Mesendoderm (in vitro differentiated cells): ENCODE results near the gene SYT1.
A peak's percentile ranks its signal among the peaks of the same experiment; 100 is the strongest.

Source experiments
- DNase-seq: peaks from one replicate; pipeline ENCODE4 v3.0.0; 2013
- H2AK5ac ChIP-seq: 2 replicates; pipeline ENCODE4 v1.6.1; 2013; ENCODE audit warnings: low read length, inconsistent platforms
- H2BK120ac ChIP-seq: 2 replicates; pipeline ENCODE4 v1.6.1; 2013; ENCODE audit warnings: low read depth, mild to moderate bottlenecking, low read length, moderate library complexity, mixed read lengths
- H2BK15ac ChIP-seq: replicated peaks from 2 replicates; pipeline ENCODE4 v1.6.1; 2013; ENCODE audit warnings: low read depth, mild to moderate bottlenecking, moderate library complexity
- H2BK5ac ChIP-seq: 2 replicates; pipeline ENCODE4 v1.6.1; 2013; ENCODE audit warnings: low read length, inconsistent platforms
- H3K18ac ChIP-seq: 2 replicates; pipeline ENCODE4 v1.6.1; 2013; ENCODE audit warnings: mild to moderate bottlenecking, low read length, mixed read lengths
- H3K23ac ChIP-seq: one replicate; pipeline ENCODE4 v1.6.1; 2013; ENCODE audit warnings: low read length
- H3K27ac ChIP-seq: 2 replicates; pipeline ENCODE4 v1.5.1; 2013; ENCODE audit warnings: low read depth, mild to moderate bottlenecking, inconsistent platforms, low read length, moderate library complexity
- H3K27me3 ChIP-seq: 2 replicates; pipeline ENCODE4 v1.6.1; 2013; ENCODE audit warnings: low read length, control low read depth, mild to moderate bottlenecking, inconsistent platforms; ENCODE audit not compliant: insufficient read depth, poor library complexity
- H3K36me3 ChIP-seq: 2 replicates; pipeline ENCODE4 v1.6.1; 2013; ENCODE audit warnings: low read length, inconsistent platforms; ENCODE audit not compliant: control insufficient read depth, insufficient read depth
- H3K4ac ChIP-seq: one replicate; pipeline ENCODE4 v1.6.1; 2013; ENCODE audit warnings: low read depth, mild to moderate bottlenecking, low read length, moderate library complexity
- H3K4me1 ChIP-seq: 2 replicates; pipeline ENCODE4 v1.6.1; 2013; ENCODE audit warnings: low read depth, low read length, inconsistent platforms; ENCODE audit not compliant: control insufficient read depth
- H3K4me2 ChIP-seq: 2 replicates; pipeline ENCODE4 v1.6.1; 2013; ENCODE audit warnings: low read length
- H3K4me3 ChIP-seq: 2 replicates; pipeline ENCODE4 v1.5.1; 2013; ENCODE audit warnings: mild to moderate bottlenecking, low read length
- H3K56ac ChIP-seq: one replicate; pipeline ENCODE4 v1.6.1; 2013; ENCODE audit warnings: low read length
- H3K79me1 ChIP-seq: 2 replicates; pipeline ENCODE4 v1.6.1; 2013; ENCODE audit warnings: low read length, inconsistent platforms
- H3K79me2 ChIP-seq: 2 replicates; pipeline ENCODE4 v1.6.1; 2013; ENCODE audit warnings: mild to moderate bottlenecking, low read length; ENCODE audit not compliant: control insufficient read depth, insufficient read depth
- H3K9ac ChIP-seq: 2 replicates; pipeline ENCODE4 v1.6.1; 2013; ENCODE audit warnings: low read length, inconsistent platforms
- H4K5ac ChIP-seq: one replicate; pipeline ENCODE4 v1.6.1; 2013; ENCODE audit warnings: low read length
- H4K8ac ChIP-seq: one replicate; pipeline ENCODE4 v1.6.1; 2013; ENCODE audit warnings: low read depth, mild to moderate bottlenecking, control low read depth, low read length, moderate library complexity
- WGBS: extraction: QIAGEN DNeasy Blood & Tissue Kit; methylation state at CpG from one replicate; pipeline ENCODE4 v1.1.7; 2013; ENCODE audit warnings: low lambda C conversion rate, missing lambda C conversion rate; ENCODE audit not compliant: insufficient coverage; ENCODE audit errors: extremely low coverage; 5-methylcytosine and 5-hydroxymethylcytosine counted together

SYT1 gene

DNA sequence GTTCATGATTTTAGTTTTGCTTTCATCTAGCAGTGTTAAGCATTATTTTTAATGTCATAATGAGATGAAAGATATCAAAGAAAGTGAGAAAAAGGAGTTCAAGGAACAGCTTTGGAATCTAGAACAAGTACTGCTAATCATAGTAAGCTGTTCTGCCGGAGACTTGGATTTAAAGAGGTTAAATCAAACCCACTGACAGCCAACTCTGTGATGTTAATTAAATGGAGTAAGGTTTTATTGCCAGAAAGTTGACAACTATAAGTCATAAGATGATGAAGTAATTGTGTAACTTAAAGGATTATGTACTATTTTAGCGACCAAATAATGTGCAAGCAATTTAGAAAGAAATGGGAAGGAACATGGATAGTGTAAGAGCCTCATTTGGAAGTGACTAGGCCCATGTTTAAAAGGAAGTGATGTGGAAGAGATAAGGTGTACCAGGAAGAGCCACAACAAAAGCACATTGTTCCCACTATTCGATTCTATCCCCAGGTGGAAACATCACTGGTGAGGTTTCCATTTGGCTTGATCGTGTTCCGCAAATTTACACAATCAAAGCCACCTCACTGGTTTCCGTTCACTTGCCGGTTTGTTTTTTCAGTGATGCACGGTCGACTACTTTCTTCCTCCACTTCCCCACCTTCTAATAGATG, 437.7 kb downstream of the SYT1 start:
- no peak overlapping the region for H2BK5ac ChIP-seq
- no peak overlapping the region for H3K9ac ChIP-seq
- H3K4ac ChIP-seq, result no peak overlapping the region
- no peaks in the 10 kb centered on the region for H3K27me3 ChIP-seq
- no peaks in the 10 kb centered on the region for H3K36me3 ChIP-seq
- H4K8ac ChIP-seq, result no peak overlapping the region
- no peak for DNase-seq
- H2BK15ac ChIP-seq, result no peak overlapping the region
- H3K4me2 ChIP-seq, result no peak overlapping the region
- H3K23ac ChIP-seq, result no peak overlapping the region
- no peaks in the 10 kb centered on the region for H3K79me1 ChIP-seq
- no peak overlapping the region for H2BK120ac ChIP-seq
- no peak overlapping the region for H3K18ac ChIP-seq
- H3K79me2 ChIP-seq, result no peaks in the 10 kb centered on the region
- no peak overlapping the region for H3K56ac ChIP-seq
- H4K5ac ChIP-seq, result no peak overlapping the region
- H3K4me3 ChIP-seq, result no peak overlapping the region
- WGBS, result no CpG with 5 or more reads among the region's 9 CpGs
- no peak overlapping the region for H2AK5ac ChIP-seq
- no peaks in the 10 kb centered on the region for H3K4me1 ChIP-seq
- H3K27ac ChIP-seq, result no peak overlapping the region

DNA sequence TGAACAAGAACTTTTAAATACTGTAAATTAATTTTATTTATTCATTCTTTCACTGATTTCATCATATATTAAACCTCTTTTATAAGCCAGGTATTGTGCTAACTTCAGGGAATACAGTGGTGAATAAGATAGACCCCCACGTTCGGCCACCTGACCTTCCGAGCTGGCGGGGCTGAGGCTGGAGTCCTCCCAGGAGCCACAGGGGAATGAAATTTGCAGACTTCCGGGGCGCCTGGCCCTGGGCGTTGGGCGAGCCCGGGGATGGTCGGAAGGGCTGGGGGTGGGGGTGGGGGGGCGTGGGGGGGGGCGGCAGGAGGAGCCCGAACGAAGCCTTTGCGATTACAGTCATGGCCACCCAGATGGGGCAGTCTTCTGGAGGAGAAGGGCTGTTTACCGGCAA, 442.8 kb downstream of the SYT1 start:
- Histone ChIP-seq H3K27me3 (no peaks in the 10 kb centered on the region), H2BK5ac (no peak overlapping the region), H3K4me3 (no peak overlapping the region), H3K27ac (no peak overlapping the region), H3K9ac (no peak overlapping the region), H2BK120ac (no peak overlapping the region), H2AK5ac (no peak overlapping the region), H3K18ac (no peak overlapping the region), H3K56ac (no peak overlapping the region), H3K4me2 (no peak overlapping the region), H3K4ac (no peak overlapping the region), H3K79me1 (no peaks in the 10 kb centered on the region), H3K23ac (no peak overlapping the region), H3K36me3 (no peaks in the 10 kb centered on the region), H4K8ac (no peak overlapping the region), H3K4me1 (no peaks in the 10 kb centered on the region), H3K79me2 (no peaks in the 10 kb centered on the region), H4K5ac (no peak overlapping the region), H2BK15ac (no peak overlapping the region)
- no peak for DNase-seq
- WGBS, result no CpG with 5 or more reads among the region's 16 CpGs

DNA sequence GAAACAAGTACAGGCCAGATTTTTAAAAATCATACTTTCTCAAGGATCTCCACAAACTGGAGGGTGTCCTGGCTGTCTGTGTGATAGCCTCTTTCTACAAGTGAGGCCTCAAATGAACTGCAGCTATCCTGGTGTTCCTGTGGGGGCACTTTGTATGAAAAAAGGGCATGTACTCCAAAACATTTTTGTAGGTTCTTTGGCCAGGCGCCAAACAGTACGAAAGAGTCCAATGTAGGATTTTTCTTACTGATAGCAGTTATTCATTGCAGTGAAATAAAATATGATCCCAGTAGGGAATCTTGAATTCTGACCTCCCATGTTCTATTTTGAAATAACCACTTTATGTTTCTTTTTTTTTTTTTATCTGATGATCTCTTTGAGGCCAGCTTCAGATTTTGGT, 444.5 kb downstream of the SYT1 start:
- Histone ChIP-seq H2BK15ac (no peak overlapping the region), H3K27ac (no peak overlapping the region), H4K5ac (no peak overlapping the region), H4K8ac (no peak overlapping the region), H3K79me1 (no peaks in the 10 kb centered on the region), H3K23ac (no peak overlapping the region), H2BK120ac (no peak overlapping the region), H3K4ac (no peak overlapping the region), H3K4me2 (no peak overlapping the region), H2AK5ac (no peak overlapping the region), H3K18ac (no peak overlapping the region), H3K9ac (no peak overlapping the region), H3K36me3 (no peaks in the 10 kb centered on the region), H3K4me3 (no peak overlapping the region), H3K56ac (no peak overlapping the region), H3K79me2 (no peaks in the 10 kb centered on the region), H3K4me1 (no peaks in the 10 kb centered on the region), H3K27me3 (no peaks in the 10 kb centered on the region), H2BK5ac (no peak overlapping the region)
- WGBS, result no CpG with 5 or more reads among the region's 2 CpGs
- DNase-seq, result no peak

DNA sequence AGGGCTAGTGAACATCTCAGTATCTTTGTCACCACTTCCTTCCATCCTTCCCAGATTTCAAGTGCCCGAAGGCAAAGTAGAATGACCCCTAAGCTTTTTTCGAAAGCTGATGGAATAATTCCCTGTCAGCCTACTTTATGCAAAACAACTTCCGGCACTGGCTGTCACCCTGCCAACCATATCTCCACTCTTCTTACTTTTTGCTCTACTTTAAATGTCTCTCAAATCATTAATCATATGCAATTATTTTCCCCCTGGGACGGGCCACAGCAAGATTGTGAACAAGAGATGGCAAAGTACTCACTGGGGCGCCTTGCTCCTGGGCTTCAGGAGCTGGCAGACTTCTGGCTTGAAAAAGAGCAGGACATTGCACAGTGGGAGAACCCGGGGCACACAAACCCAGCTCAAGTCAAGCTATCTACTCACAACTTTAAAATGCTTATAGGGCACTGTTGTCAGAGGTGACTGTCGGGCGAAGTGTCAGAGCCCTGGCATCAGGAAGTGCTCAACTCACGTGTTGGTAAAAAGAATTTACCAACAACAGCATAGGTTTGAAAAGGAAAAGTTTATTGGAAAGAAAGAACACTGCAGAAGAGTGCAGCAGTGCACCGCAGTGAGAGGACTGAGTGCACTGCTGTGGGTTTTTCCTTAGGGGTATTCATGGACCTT, 452.7 kb downstream of the SYT1 start:
- Histone ChIP-seq H3K23ac (no peak overlapping the region), H3K79me2 (no peaks in the 10 kb centered on the region), H2BK120ac (no peak overlapping the region), H4K5ac (no peak overlapping the region), H3K9ac (no peak overlapping the region), H4K8ac (no peak overlapping the region), H3K18ac (no peak overlapping the region), H3K4me1 (no peaks in the 10 kb centered on the region), H2BK15ac (no peak overlapping the region), H3K4me3 (no peak overlapping the region), H3K36me3 (no peaks in the 10 kb centered on the region), H3K4ac (no peak overlapping the region), H3K27ac (no peak overlapping the region), H2BK5ac (no peak overlapping the region), H3K79me1 (no peaks in the 10 kb centered on the region), H2AK5ac (no peak overlapping the region), H3K27me3 (no peaks in the 10 kb centered on the region), H3K4me2 (no peak overlapping the region), H3K56ac (no peak overlapping the region)
- WGBS, result no CpG with 5 or more reads among the region's 10 CpGs
- DNase-seq, result no peak

DNA sequence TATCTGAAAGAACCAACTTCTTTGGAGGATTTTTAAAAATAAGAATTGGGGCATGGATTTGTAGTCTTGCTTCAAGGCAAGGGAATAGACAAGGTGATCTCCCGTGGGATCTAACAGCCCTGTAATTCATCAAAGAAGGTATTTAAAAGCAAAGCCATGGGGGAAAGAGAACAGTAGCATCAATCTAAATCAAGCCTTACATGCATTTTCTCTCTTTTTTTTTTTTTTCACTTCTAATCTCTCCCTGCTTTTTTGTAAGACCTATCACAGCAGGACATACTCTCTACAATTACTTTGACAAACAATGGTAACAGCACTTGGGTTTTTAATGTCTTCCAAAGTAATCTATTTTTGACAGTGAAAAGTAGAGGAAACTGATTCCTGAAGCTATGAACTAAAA, 458.3 kb downstream of the SYT1 start:
- H3K4ac ChIP-seq, result no peak overlapping the region
- no peaks in the 10 kb centered on the region for H3K36me3 ChIP-seq
- H4K5ac ChIP-seq, result no peak overlapping the region
- no peak overlapping the region for H3K9ac ChIP-seq
- H3K79me2 ChIP-seq, result no peaks in the 10 kb centered on the region
- no peaks in the 10 kb centered on the region for H3K4me1 ChIP-seq
- no peak overlapping the region for H3K4me2 ChIP-seq
- peak; percentile 29 for DNase-seq
- H3K79me1 ChIP-seq, result no peaks in the 10 kb centered on the region
- no peak overlapping the region for H3K27ac ChIP-seq
- H4K8ac ChIP-seq, result no peak overlapping the region
- no CpG with 5 or more reads among the region's 1 CpG for WGBS
- H2BK15ac ChIP-seq, result no peak overlapping the region
- H3K4me3 ChIP-seq, result no peak overlapping the region
- no peak overlapping the region for H3K56ac ChIP-seq
- no peak overlapping the region for H3K23ac ChIP-seq
- no peak overlapping the region for H2BK5ac ChIP-seq
- no peak overlapping the region for H3K18ac ChIP-seq
- no peak overlapping the region for H2BK120ac ChIP-seq
- H3K27me3 ChIP-seq, result no peaks in the 10 kb centered on the region
- H2AK5ac ChIP-seq, result no peak overlapping the region

DNA sequence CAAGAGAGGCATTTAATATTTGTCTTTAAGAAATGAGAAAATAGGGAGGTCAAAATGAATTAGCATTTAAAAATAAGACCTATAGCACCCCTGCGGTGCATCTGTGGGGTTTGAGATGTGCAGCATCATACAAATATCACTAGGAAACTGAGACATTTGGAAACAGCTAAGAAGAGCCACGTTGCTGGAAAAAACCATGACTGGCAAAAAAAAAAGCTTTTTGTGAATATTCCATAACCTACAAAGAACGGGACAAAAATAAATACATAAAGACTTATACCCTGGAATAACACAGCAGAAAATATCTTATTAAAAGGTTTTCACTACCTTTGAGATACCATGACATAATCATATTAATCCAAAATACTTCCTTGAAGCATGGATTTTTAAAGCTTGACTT, 460.0 kb downstream of the SYT1 start:
- H3K79me1 ChIP-seq, result no peaks in the 10 kb centered on the region
- H3K4me3 ChIP-seq, result no peak overlapping the region
- no peak overlapping the region for H2BK120ac ChIP-seq
- no peak overlapping the region for H3K18ac ChIP-seq
- H3K36me3 ChIP-seq, result no peaks in the 10 kb centered on the region
- no peak overlapping the region for H3K56ac ChIP-seq
- no peak overlapping the region for H2BK5ac ChIP-seq
- no peaks in the 10 kb centered on the region for H3K4me1 ChIP-seq
- no peak overlapping the region for H2AK5ac ChIP-seq
- no CpG with 5 or more reads among the region's 3 CpGs for WGBS
- no peak overlapping the region for H4K5ac ChIP-seq
- H3K27me3 ChIP-seq, result no peaks in the 10 kb centered on the region
- H3K79me2 ChIP-seq, result no peaks in the 10 kb centered on the region
- H3K9ac ChIP-seq, result no peak overlapping the region
- H3K23ac ChIP-seq, result no peak overlapping the region
- H3K27ac ChIP-seq, result no peak overlapping the region
- H2BK15ac ChIP-seq, result no peak overlapping the region
- H3K4me2 ChIP-seq, result no peak overlapping the region
- H3K4ac ChIP-seq, result no peak overlapping the region
- DNase-seq, result no peak
- no peak overlapping the region for H4K8ac ChIP-seq
